HUES6 (cell line): ENCODE measurements around the gene RPS25.
"Not testable (repeated sequence)": the region's sequence is repeated elsewhere in the genome, so short reads cannot be mapped to it uniquely, and the experiment has no call there.

Experiments used
- H3K27ac ChIP-seq: 2 replicates; pipeline ENCODE4 v1.7.0; 2013; ENCODE audit warnings: low read depth, mild to moderate bottlenecking, low read length, inconsistent platforms
- H3K27me3 ChIP-seq: 2 replicates; pipeline ENCODE4 v1.6.1; 2013; ENCODE audit warnings: low read length; ENCODE audit not compliant: control insufficient read depth, insufficient read depth
- H3K36me3 ChIP-seq: 2 replicates; pipeline ENCODE4 v1.6.1; 2013; ENCODE audit warnings: low read length; ENCODE audit not compliant: control insufficient read depth, insufficient read depth
- H3K4me1 ChIP-seq: 2 replicates; pipeline ENCODE4 v1.6.1; 2013; ENCODE audit warnings: low read length; ENCODE audit not compliant: control insufficient read depth, insufficient read depth
- H3K4me3 ChIP-seq: 2 replicates; pipeline ENCODE4 v1.5.1; 2013; ENCODE audit warnings: low read depth, low read length
- H3K9ac ChIP-seq: one replicate; pipeline ENCODE4 v1.6.1; 2013; ENCODE audit warnings: mild to moderate bottlenecking, low read length
- H3K9me3 ChIP-seq: 2 replicates; pipeline ENCODE4 v1.6.1; 2013; ENCODE audit warnings: low read depth, low read length; ENCODE audit not compliant: control insufficient read depth, insufficient read depth

The RPS25 gene

GRCh38 chr11:119034813-119035212, 16.7 kb upstream of the RPS25 start:
- no peak overlapping the region for H3K4me3 ChIP-seq
- no peaks in the 10 kb centered on the region for H3K9me3 ChIP-seq
- H3K9ac ChIP-seq: no peak overlapping the region
- H3K27me3 ChIP-seq: no peaks in the 10 kb centered on the region
- peaks cover 11% of the 10 kb centered on the region for H3K4me1 ChIP-seq
- H3K36me3 ChIP-seq: no peaks in the 10 kb centered on the region
- no peak overlapping the region for H3K27ac ChIP-seq

GRCh38 chr11:119033421-119033820, 15.3 kb upstream of the RPS25 start:
- not testable (repeated sequence) for H3K9ac ChIP-seq, H3K27me3 ChIP-seq, H3K4me3 ChIP-seq, H3K9me3 ChIP-seq, H3K27ac ChIP-seq, H3K36me3 ChIP-seq
- H3K4me1 ChIP-seq: peaks cover 15% of the 10 kb centered on the region

GRCh38 chr11:119031912-119032280, 13.8 kb upstream of the RPS25 start:
- Histone ChIP-seq H3K27ac (no peak overlapping the region), H3K9me3 (no peaks in the 10 kb centered on the region), H3K4me1 (peaks cover 17% of the 10 kb centered on the region), H3K36me3 (peaks cover 23% of the 10 kb centered on the region), H3K27me3 (no peaks in the 10 kb centered on the region), H3K9ac (no peak overlapping the region), H3K4me3 (no peak overlapping the region)

GRCh38 chr11:119030329-119031047, 12.3 kb upstream of the RPS25 start, which contains the start of gene SLC37A4:
TSS of gene SLC37A4 (minus strand) at chr11:119030877.
- Histone ChIP-seq H3K4me1 (peaks cover 17% of the 10 kb centered on the region), H3K27me3 (no peaks in the 10 kb centered on the region), H3K9me3 (no peaks in the 10 kb centered on the region), H3K36me3 (peaks cover 37% of the 10 kb centered on the region), H3K9ac (peak within 1 kb of the TSS; percentile 84), H3K27ac (peak within 1 kb of the TSS; percentile 77), H3K4me3 (peak within 1 kb of the TSS; percentile 96)

- Histone ChIP-seq H3K9ac (peak overlapping the region; percentile 84), H3K27ac (no peak overlapping the region; the same call in 1 of the 2 replicates), H3K4me1 (peaks cover 17% of the 10 kb centered on the region)
Measured at GRCh38 chr11:119030029-119030328, 11.8 kb upstream of the RPS25 start.

GRCh38 chr11:119029340-119030028, 11.3 kb upstream of the RPS25 start:
- peaks cover 47% of the 10 kb centered on the region for H3K36me3 ChIP-seq
- H3K4me3 ChIP-seq: peak overlapping the region; percentile 96
- H3K4me1 ChIP-seq: peaks cover 18% of the 10 kb centered on the region
- H3K27me3 ChIP-seq: no peaks in the 10 kb centered on the region
- peak overlapping the region; percentile 84 for H3K9ac ChIP-seq
- no peaks in the 10 kb centered on the region for H3K9me3 ChIP-seq
- H3K27ac ChIP-seq: no peak overlapping the region; the same call in 1 of the 2 replicates

More at GRCh38 chr11:119030029-119030328, 11.8 kb upstream of the RPS25 start:
- peak overlapping the region; percentile 96 for H3K4me3 ChIP-seq
- H3K27me3 ChIP-seq: no peaks in the 10 kb centered on the region
- H3K9me3 ChIP-seq: no peaks in the 10 kb centered on the region
- peaks cover 42% of the 10 kb centered on the region for H3K36me3 ChIP-seq

GRCh38 chr11:119029069-119029339, 10.9 kb upstream of the RPS25 start:
- no peaks in the 10 kb centered on the region for H3K9me3 ChIP-seq
- peaks cover 52% of the 10 kb centered on the region for H3K36me3 ChIP-seq
- H3K9ac ChIP-seq: peak overlapping the region; percentile 84
- no peaks in the 10 kb centered on the region for H3K27me3 ChIP-seq
- H3K4me3 ChIP-seq: peak overlapping the region; percentile 96
- H3K27ac ChIP-seq: no peak overlapping the region
- H3K4me1 ChIP-seq: peaks cover 22% of the 10 kb centered on the region

GRCh38 chr11:119028346-119029068, 10.4 kb upstream of the RPS25 start:
- H3K27me3 ChIP-seq: no peaks in the 10 kb centered on the region
- no peak overlapping the region for H3K27ac ChIP-seq
- peak overlapping the region; percentile 96; the same call in 1 of the 2 replicates for H3K4me3 ChIP-seq
- no peaks in the 10 kb centered on the region for H3K9me3 ChIP-seq
- H3K4me1 ChIP-seq: peaks cover 23% of the 10 kb centered on the region
- H3K9ac ChIP-seq: peak overlapping the region; percentile 25
- peaks cover 57% of the 10 kb centered on the region for H3K36me3 ChIP-seq

GRCh38 chr11:119027561-119028345, 9.6 kb upstream of the RPS25 start:
- H3K4me3 ChIP-seq: no peak overlapping the region

GRCh38 chr11:119026970-119027369, 8.8 kb upstream of the RPS25 start:
- Histone ChIP-seq H3K27me3 (no peaks in the 10 kb centered on the region), H3K9me3 (no peaks in the 10 kb centered on the region), H3K4me3 (no peak overlapping the region), H3K4me1 (peaks cover 23% of the 10 kb centered on the region), H3K27ac (no peak overlapping the region), H3K36me3 (peaks cover 67% of the 10 kb centered on the region), H3K9ac (no peak overlapping the region)

More at GRCh38 chr11:119027561-119028345, 9.6 kb upstream of the RPS25 start:
- Histone ChIP-seq H3K9me3 (no peaks in the 10 kb centered on the region), H3K27ac (no peak overlapping the region), H3K36me3 (peaks cover 63% of the 10 kb centered on the region), H3K27me3 (no peaks in the 10 kb centered on the region), H3K9ac (no peak overlapping the region), H3K4me1 (peaks cover 23% of the 10 kb centered on the region)
